ENCODE measurements around the gene DCT.

Gene DCT

GRCh38 chr13:94395860-94396259 is 83.6 kb downstream of the DCT start:
- no peak for DNase-seq (ENCODE audit: low spot score)
- in situ Hi-C loops (cut with MboI; ENCODE audit: low sequenced_read_pairs, unreplicated experiment): no loop called here
- no peak for TF ChIP-seq CTCF (IDR thresholded peaks at IDR 0.05; ENCODE audit: borderline replicate concordance, control extremely low read depth, extremely low read depth, insufficient read depth, missing control alignments)

- TF ChIP-seq CTCF (IDR thresholded peaks at IDR 0.05; ENCODE audit: borderline replicate concordance, control extremely low read depth, extremely low read depth, insufficient read depth, missing control alignments): no peak
- no peak for DNase-seq (ENCODE audit: low spot score)
- in situ Hi-C loops (cut with MboI; ENCODE audit: low sequenced_read_pairs, unreplicated experiment): no loop called here
These were observed 84.8 kb downstream of the DCT start for GRCh38 chr13:94394723-94395122.

GRCh38 chr13:94390881-94391280 is 88.6 kb downstream of the DCT start:
- DNase-seq (ENCODE audit: low spot score): no peak

GRCh38 chr13:94389604-94390351 is 89.7 kb downstream of the DCT start:
- no peak for DNase-seq (ENCODE audit: low spot score)
- TF ChIP-seq CTCF (IDR thresholded peaks at IDR 0.05; ENCODE audit: borderline replicate concordance, control extremely low read depth, extremely low read depth, insufficient read depth, missing control alignments): no peak
- in situ Hi-C loops (cut with MboI; ENCODE audit: low sequenced_read_pairs, unreplicated experiment): no loop called here

More at GRCh38 chr13:94390881-94391280, 88.6 kb downstream of the DCT start:
- in situ Hi-C loops (cut with MboI; ENCODE audit: low sequenced_read_pairs, unreplicated experiment): no loop called here
- no peak for TF ChIP-seq CTCF (IDR thresholded peaks at IDR 0.05; ENCODE audit: borderline replicate concordance, control extremely low read depth, extremely low read depth, insufficient read depth, missing control alignments)

- no peak for TF ChIP-seq CTCF (IDR thresholded peaks at IDR 0.05; ENCODE audit: borderline replicate concordance, control extremely low read depth, extremely low read depth, insufficient read depth, missing control alignments)
- in situ Hi-C loops (cut with MboI; ENCODE audit: low sequenced_read_pairs, unreplicated experiment): no loop called here
- DNase-seq (ENCODE audit: low spot score): no peak
These were observed 92.4 kb downstream of the DCT start for GRCh38 chr13:94387047-94387446.

Measured in GM13976 (cell line).